Activated B cell treated with CpG ODN at 0.5 μM for 24 hours (primary cell): ENCODE measurements around the gene C20orf96. TPM values are rescaled to one million over a fixed set of nuclear protein-coding genes. Genes with fewer than 3 reads are reported as not detected.

Experiments used
- ATAC-seq: fragments of 200-7000 bp; cut with Tn5 transposase; one replicate; pipeline ENCODE4 v1.10.0; 2021; ENCODE audit warnings: low read depth, mild to moderate bottlenecking, moderate library complexity
- CTCF ChIA-PET: fragments of 350-600 bp; sonication (Branson Sonifier 250); formaldehyde crosslinking; loops from one replicate; lab custom pipeline; 2021; ENCODE audit warnings: antibody characterized with exemption; lab: Charles Lee
- POLR2A ChIA-PET: fragments of 350-600 bp; sonication (Branson Sonifier 250); formaldehyde crosslinking; loops from one replicate; lab custom pipeline; 2021; ENCODE audit warnings: antibody characterized with exemption; lab: Charles Lee
- DNase-seq: peaks from one replicate; pipeline ENCODE4 v3.0.0; 2022
- H3K27ac Mint-ChIP-seq: one replicate; pipeline ENCODE4 v1.8.0; 2020; ENCODE audit warnings: mixed read lengths
- H3K27me3 Mint-ChIP-seq: one replicate; pipeline ENCODE4 v1.8.0; 2021; ENCODE audit warnings: mixed read lengths
- H3K36me3 Mint-ChIP-seq: one replicate; pipeline ENCODE4 v1.8.0; 2021; ENCODE audit warnings: low read depth, mixed read lengths
- H3K4me1 Mint-ChIP-seq: one replicate; pipeline ENCODE4 v1.8.0; 2021; ENCODE audit warnings: mixed read lengths
- H3K4me3 Mint-ChIP-seq: one replicate; pipeline ENCODE4 v1.8.0; 2020; ENCODE audit warnings: mild to moderate bottlenecking, mixed read lengths
- H3K9me3 Mint-ChIP-seq: one replicate; pipeline ENCODE4 v1.8.0; 2020; ENCODE audit warnings: mixed read lengths
- intact Hi-C: fragments of 100-400 bp; cut with micrococcal nuclease; formaldehyde crosslinking; loops from one replicate; pipeline ENCODE4 v1.15.1; 2024
- total RNA-seq: library from RNA; stranded (reverse); gene quantifications from 2 replicates; pipeline ENCODE4 v1.2.3, GENCODE V29; 2022
- TF ChIP-seq, protein P1 (sequence below): fragments of 200-600 bp; IDR thresholded peaks from one replicate; pipeline ENCODE4 v1.8.0; 2022; ENCODE audit warnings: antibody characterized with exemption, mild to moderate bottlenecking

The C20orf96 gene
- total RNA-seq, 1 donor from 2014 or later: 5.5 TPM

DNA sequence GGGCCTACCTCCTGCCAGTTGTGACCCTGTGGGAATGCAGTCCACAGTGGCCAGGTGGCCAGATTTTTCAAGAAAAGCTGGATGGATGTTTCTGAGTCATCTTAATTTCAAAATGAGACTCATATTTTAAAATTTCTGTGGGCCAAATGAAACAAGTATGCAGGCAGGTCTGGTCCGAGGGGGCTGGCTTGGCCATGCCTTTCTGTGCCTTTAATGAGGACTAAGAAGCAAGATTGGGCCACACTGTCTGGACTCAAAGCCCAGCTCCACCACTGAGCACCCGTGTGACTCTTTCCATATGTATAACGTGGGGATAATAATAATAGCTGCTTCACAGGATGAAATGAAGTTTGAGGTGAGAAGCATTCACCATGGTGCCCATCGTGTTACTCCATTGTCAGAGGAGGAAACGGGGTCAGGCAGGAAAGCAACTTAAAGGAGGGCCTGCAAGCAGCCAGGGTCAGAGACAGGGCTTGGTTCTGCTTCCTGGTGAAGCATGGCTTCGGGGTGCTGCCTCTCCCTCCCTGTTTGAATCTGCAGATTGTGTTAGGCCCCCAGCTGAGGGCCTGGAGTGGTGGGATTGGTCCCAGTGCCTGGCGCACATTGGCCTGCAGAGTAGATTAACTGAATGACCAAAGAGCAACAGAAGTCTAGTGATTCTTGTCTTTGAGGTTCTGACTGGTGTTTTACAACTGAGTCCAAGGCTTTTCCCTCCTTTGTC lies 38.6 kb upstream of the C20orf96 start:
- Mint-ChIP-seq H3K27ac (peak overlapping the region; percentile 50), H3K9me3 (no peaks in the 10 kb centered on the region), H3K4me3 (peak overlapping the region; percentile 33), H3K36me3 (peaks cover 2% of the 10 kb centered on the region), H3K4me1 (peaks cover 33% of the 10 kb centered on the region), H3K27me3 (no peaks in the 10 kb centered on the region)
- TF ChIP-seq, protein P1, sequence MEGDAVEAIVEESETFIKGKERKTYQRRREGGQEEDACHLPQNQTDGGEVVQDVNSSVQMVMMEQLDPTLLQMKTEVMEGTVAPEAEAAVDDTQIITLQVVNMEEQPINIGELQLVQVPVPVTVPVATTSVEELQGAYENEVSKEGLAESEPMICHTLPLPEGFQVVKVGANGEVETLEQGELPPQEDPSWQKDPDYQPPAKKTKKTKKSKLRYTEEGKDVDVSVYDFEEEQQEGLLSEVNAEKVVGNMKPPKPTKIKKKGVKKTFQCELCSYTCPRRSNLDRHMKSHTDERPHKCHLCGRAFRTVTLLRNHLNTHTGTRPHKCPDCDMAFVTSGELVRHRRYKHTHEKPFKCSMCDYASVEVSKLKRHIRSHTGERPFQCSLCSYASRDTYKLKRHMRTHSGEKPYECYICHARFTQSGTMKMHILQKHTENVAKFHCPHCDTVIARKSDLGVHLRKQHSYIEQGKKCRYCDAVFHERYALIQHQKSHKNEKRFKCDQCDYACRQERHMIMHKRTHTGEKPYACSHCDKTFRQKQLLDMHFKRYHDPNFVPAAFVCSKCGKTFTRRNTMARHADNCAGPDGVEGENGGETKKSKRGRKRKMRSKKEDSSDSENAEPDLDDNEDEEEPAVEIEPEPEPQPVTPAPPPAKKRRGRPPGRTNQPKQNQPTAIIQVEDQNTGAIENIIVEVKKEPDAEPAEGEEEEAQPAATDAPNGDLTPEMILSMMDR: no peak
- DNase-seq (no peak), ATAC-seq (no peak)
- intact Hi-C loops: no loop called here
- ChIA-PET CTCF (interaction anchor here (1.0 to 3.5 kb wide), 7 partner anchors 11 to 121 kb away, joined by 3 to 24 read pairs (median 7); partner anchors contain the start of gene NRSN2), POLR2A (interaction anchor here (0.6 to 0.8 kb wide), 4 partner anchors 12 to 428 kb away, joined by 3 to 4 read pairs (median 3); no protein-coding TSS in a partner anchor)

DNA sequence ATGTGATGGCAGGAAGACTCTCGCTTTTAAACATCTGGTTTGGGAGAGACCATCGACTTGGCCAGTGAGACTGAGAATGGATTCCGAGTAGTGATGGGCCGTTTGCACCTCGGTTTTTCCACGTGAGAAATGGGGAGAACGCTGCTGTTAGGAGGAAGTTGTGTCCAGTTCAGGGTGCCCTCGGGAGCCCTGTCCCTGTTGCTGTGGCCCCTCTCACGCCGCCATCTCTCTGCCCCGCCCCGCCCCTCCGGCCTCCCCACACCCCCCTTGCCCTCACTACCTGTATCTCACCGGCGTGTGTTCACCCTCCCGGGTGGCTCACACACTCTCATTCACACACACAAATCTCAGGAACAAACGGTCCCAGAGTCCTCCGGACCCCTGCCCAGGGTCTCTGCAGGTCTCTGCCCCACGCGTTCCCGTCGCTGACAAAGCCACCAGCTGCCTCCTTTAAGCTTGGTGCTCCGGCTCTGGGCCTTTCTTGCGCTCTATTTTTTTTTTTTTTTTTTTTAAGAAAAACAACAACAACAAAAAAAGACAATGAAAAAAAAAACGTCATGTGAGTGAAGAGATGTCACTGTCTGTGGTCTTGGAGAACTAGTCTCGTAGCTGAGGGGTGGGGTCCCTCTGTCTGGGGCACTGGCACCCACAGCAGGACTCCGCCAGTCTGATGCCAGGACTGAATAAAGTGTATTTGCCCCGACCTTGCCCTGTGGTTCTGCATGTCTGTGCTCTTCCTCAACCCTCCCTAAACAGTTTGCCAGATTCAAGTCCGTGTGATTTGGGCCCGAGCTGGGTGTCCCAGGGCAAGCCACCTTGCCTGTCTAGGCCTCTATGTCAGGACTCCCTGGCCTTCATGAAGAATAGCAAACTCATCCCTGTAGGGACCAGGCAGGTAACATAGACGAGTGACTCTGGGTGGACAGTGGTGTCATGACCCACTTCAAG lies 37.8 kb upstream of the C20orf96 start:
- peak overlapping the region; percentile 70 for H3K27ac Mint-ChIP-seq
- H3K27me3 Mint-ChIP-seq: no peaks in the 10 kb centered on the region
- DNase-seq (no peak), ATAC-seq (no peak)
- intact Hi-C loops: no loop called here
- H3K36me3 Mint-ChIP-seq: peaks cover 2% of the 10 kb centered on the region
- ChIA-PET CTCF (interaction anchor here (1.0 to 3.5 kb wide), 3 partner anchors 12 to 114 kb away, joined by 3 to 19 read pairs (median 3); partner anchors contain the start of gene NRSN2), POLR2A (interaction anchor here (0.5 to 1.4 kb wide), 5 partner anchors 9 to 429 kb away, joined by 3 to 12 read pairs (median 6); partner anchors contain the start of gene CSNK2A1)
- peaks cover 39% of the 10 kb centered on the region for H3K4me1 Mint-ChIP-seq
- H3K4me3 Mint-ChIP-seq: peak overlapping the region; percentile 75
- H3K9me3 Mint-ChIP-seq: no peaks in the 10 kb centered on the region
- TF ChIP-seq, protein P1: no peak

DNA sequence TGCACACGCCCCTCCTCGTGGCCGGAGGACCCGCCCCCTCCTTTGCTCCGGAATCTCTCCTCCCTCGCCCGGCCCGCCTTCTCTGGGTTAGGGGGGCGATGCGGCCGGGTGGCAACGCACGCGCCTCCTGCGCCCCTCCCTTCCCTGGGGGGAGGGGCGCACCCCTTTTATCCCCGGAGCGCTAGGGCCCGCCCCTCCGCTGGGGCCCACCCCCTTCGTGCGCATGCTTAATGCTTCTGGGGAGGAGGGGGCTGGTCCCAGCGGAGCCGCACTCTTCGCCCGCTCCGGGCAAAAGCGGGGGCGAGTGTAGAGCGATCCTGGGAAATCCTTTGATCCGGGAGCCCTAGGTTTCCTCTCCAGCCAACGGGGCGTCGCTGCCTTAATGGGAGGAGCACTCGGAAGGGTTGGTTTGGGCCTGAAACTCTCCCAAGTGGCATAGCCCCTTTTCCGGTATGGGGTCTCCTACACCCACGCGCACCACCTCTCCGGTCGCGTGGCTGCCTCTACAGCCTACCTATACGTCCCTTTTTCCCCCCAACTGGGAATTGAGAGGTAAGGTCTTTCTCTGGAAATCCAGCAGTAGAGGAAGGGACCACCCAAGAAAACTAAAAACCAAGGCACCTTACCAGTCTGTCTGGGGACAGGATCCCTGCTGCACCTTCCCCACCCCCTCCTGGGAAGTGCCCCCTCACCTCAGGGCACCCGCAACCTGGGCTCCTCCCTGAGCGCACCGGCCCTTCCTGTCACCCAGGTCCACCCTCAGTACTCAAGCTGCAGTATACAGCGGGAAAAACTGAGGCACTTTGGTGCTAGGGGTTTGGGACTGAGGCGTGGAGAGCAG lies 36.9 kb upstream of the C20orf96 start:
- Mint-ChIP-seq H3K4me1 (peaks cover 40% of the 10 kb centered on the region), H3K27me3 (no peaks in the 10 kb centered on the region), H3K36me3 (peaks cover 2% of the 10 kb centered on the region), H3K9me3 (no peaks in the 10 kb centered on the region), H3K4me3 (peak overlapping the region; percentile 75), H3K27ac (peak overlapping the region; percentile 70)
- TF ChIP-seq, protein P1: no peak
- POLR2A ChIA-PET: interaction anchor here (1.2 to 1.4 kb wide), 2 partner anchors 29 to 216 kb away, joined by 8 to 12 read pairs; partner anchors contain the start of gene CSNK2A1
- peak; percentile 63 for DNase-seq
- intact Hi-C loops: loop anchor here (1.0 kb wide), 2 partner anchors 20 to 37 kb away; partner anchors contain the start of genes C20orf96 and NRSN2
- CTCF ChIA-PET: interaction anchor here (1.6 kb wide), 1 partner anchor 114 kb away, joined by 3 read pairs; no protein-coding TSS in a partner anchor
- peak; percentile 5 for ATAC-seq

DNA sequence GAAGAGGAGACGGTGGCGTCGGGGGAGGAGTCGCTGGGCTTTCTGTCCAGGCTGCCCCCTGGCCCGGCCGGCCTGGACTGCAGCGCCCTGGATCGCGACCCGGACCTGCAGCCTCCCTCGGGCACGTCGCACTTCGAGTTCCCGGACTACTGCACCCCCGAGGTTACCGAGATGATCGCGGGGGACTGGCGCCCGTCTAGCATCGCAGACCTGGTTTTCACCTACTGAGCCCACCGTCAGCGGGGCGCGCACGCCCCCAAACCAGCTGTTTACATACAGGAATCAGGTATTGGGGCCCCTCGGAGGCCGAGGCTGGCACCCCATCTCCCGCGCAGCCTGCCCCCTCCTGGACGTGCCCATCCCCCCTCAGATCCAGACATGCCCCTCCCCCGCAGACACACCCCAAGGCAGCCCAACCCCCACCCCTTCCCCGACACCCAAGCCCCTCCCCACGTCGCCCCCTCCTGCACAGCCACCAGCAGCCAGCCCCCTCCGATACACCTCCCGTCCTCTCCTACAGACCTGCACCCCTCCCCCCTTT lies 36.2 kb upstream of the C20orf96 start:
- H3K4me3 Mint-ChIP-seq: peak overlapping the region; percentile 75
- H3K36me3 Mint-ChIP-seq: peaks cover 2% of the 10 kb centered on the region
- no peaks in the 10 kb centered on the region for H3K27me3 Mint-ChIP-seq
- TF ChIP-seq, protein P1: no peak
- ChIA-PET POLR2A (interaction anchor here (1.2 to 4.3 kb wide), 4 partner anchors 17 to 54 kb away, joined by 3 to 79 read pairs (median 25); partner anchors contain the start of genes NRSN2, TRIB3 and ZCCHC3), CTCF (interaction anchor here (1.0 kb wide), 1 partner anchor 100 kb away, joined by 3 read pairs; the partner anchor contains the start of gene DEFB129)
- no peak overlapping the region for H3K27ac Mint-ChIP-seq
- ATAC-seq (no peak), DNase-seq (peak; percentile 49)
- intact Hi-C loops: loop anchor here (1.0 kb wide), 2 partner anchors 21 to 36 kb away; partner anchors contain the start of genes C20orf96 and NRSN2
- no peaks in the 10 kb centered on the region for H3K9me3 Mint-ChIP-seq
- H3K4me1 Mint-ChIP-seq: peaks cover 40% of the 10 kb centered on the region
